HepG2 (cell line): ENCODE measurements around the gene TK1. TPM values are rescaled to one million over a fixed set of nuclear protein-coding genes. Genes with fewer than 3 reads are reported as not detected.

Source experiments
- CEBPG ChIP-seq: IDR thresholded peaks from 2 replicates; pipeline ENCODE4 v1.6.1; 2016
- CREM ChIP-seq, 2 experiments: sonication (generic) in 1 of 2; formaldehyde crosslinking in 1 of 2; IDR thresholded peaks; 2 replicates each; pipeline versions ENCODE4 v1.4.0 to v1.6.1; 2016 to 2020; ENCODE audit warnings: antibody characterized with exemption in 1 of 2, mild to moderate bottlenecking in 1 of 2, missing genetic modification reagents in 1 of 2
- GABPB1 ChIP-seq: IDR thresholded peaks from 2 replicates; pipeline ENCODE4 v1.6.1; 2016; ENCODE audit warnings: mild to moderate bottlenecking, missing genetic modification reagents, moderate library complexity, missing compliant biosample characterization
- HNF1A ChIP-seq, 2 experiments: sonication (generic) in 1 of 2; formaldehyde crosslinking in 1 of 2; IDR thresholded peaks; 2 replicates each; pipeline versions ENCODE4 v1.4.0 to v1.6.1; 2016 to 2020; ENCODE audit warnings: borderline replicate concordance in 1 of 2, low read depth in 1 of 2, mild to moderate bottlenecking in 1 of 2, missing genetic modification reagents in 1 of 2
- MTA1 ChIP-seq: sonication (generic); formaldehyde crosslinking; IDR thresholded peaks from 2 replicates; pipeline ENCODE4 v1.4.0; 2020; ENCODE audit warnings: missing genetic modification reagents, mild to moderate bottlenecking, borderline replicate concordance
- NR2F6 ChIP-seq, 2 experiments: IDR thresholded peaks; 2 replicates each; pipeline ENCODE4 v1.6.1; 2016; ENCODE audit warnings: antibody characterized with exemption in 1 of 2, mild to moderate bottlenecking in 1 of 2
- NRL ChIP-seq: sonication (generic); formaldehyde crosslinking; IDR thresholded peaks from 2 replicates; pipeline ENCODE4 v1.5.0; 2020; ENCODE audit warnings: missing genetic modification reagents, mild to moderate bottlenecking, moderate library complexity, borderline replicate concordance
- RELA ChIP-seq: sonication (generic); formaldehyde crosslinking; IDR thresholded peaks from 2 replicates; pipeline ENCODE4 v1.4.0; 2020; ENCODE audit warnings: missing genetic modification reagents
- TFDP2 ChIP-seq: sonication (generic); formaldehyde crosslinking; IDR thresholded peaks from 2 replicates; pipeline ENCODE4 v1.4.0; 2020; ENCODE audit warnings: missing genetic modification reagents
- ZEB1 ChIP-seq: IDR thresholded peaks from 2 replicates; pipeline ENCODE4 v1.6.1; 2012; ENCODE audit warnings: mild to moderate bottlenecking, low read depth, inconsistent platforms; ENCODE audit not compliant: insufficient replicate concordance
- ZFP37 ChIP-seq: sonication (generic); formaldehyde crosslinking; IDR thresholded peaks from 2 replicates; pipeline ENCODE4 v1.4.0; 2020; ENCODE audit warnings: missing genetic modification reagents, borderline replicate concordance
- ZFYVE20 ChIP-seq: sonication (generic); formaldehyde crosslinking; IDR thresholded peaks from 2 replicates; pipeline ENCODE4 v1.8.0; 2023; ENCODE audit warnings: low read depth, mild to moderate bottlenecking, moderate library complexity, missing genetic modification reagents, borderline replicate concordance
- ZGPAT ChIP-seq: IDR thresholded peaks from 2 replicates; pipeline ENCODE4 v1.6.1; 2016; ENCODE audit warnings: mild to moderate bottlenecking
- ZNF12 ChIP-seq: sonication (generic); formaldehyde crosslinking; IDR thresholded peaks from 2 replicates; pipeline ENCODE4 v1.5.0; 2020; ENCODE audit warnings: missing genetic modification reagents
- ZNF550 ChIP-seq: sonication (generic); formaldehyde crosslinking; IDR thresholded peaks from 2 replicates; pipeline ENCODE4 v1.4.0; 2020; ENCODE audit warnings: mild to moderate bottlenecking, missing genetic modification reagents, borderline replicate concordance
- ZNF614 ChIP-seq: IDR thresholded peaks from 2 replicates; pipeline ENCODE4 v1.6.1; 2018; ENCODE audit warnings: missing biosample characterization, missing genetic modification reagents, inconsistent platforms, borderline replicate concordance
- ZNF672 ChIP-seq: sonication (generic); formaldehyde crosslinking; IDR thresholded peaks from 2 replicates; pipeline ENCODE4 v1.8.1; 2022; ENCODE audit warnings: missing genetic modification reagents
- ZNF770 ChIP-seq: sonication (generic); formaldehyde crosslinking; IDR thresholded peaks from 2 replicates; pipeline ENCODE4 v1.5.0; 2020; ENCODE audit warnings: mild to moderate bottlenecking, missing genetic modification reagents
- polyA plus RNA-seq, 8 experiments: library from polyadenylated mRNA; depleted of rRNA in 3 of 8; stranded (reverse) in 7 of 8; unstranded in 1 of 8; fragments of >200 nt; fragmentation: Illumina TruSeq in 4 of 8; extraction: Trizol in 4 of 8; gene quantifications; 2 replicates each; pipeline versions ENCODE4 v1.2.1 to v1.2.3, GENCODE V29; 2011 to 2016; ENCODE audit warnings: low read depth in 4 of 8, missing spikeins in 1 of 8, mixed read lengths in 1 of 8; ENCODE audit not compliant: insufficient read depth in 1 of 8
- total RNA-seq, 5 experiments: library from RNA; depleted of rRNA; stranded (reverse); fragments of >200 nt; fragmentation: Illumina TruSeq; extraction: Trizol; gene quantifications; 2 replicates each; pipeline ENCODE4 v1.2.3, GENCODE V29; 2016; ENCODE audit warnings: low read depth in 1 of 5

The TK1 gene
- total and polyA plus RNA-seq, 2 of the 13 experiments (the other 11 are each of a cell fraction or from before 2014, with no cell fraction given) = 45.0 to 96.0 TPM

GRCh38 chr17:78127239-78127887 lies 59.5 kb downstream of the TK1 start (continued):
- TF ChIP-seq ZNF770 (CRISPR knock-in tag) = peak; percentile 32; the same call in 1 of the 2 replicates
- TF ChIP-seq ZNF12 (CRISPR knock-in tag) = peak; percentile 41; the same call in 1 of the 2 replicates
- TF ChIP-seq ZNF672 (CRISPR knock-in tag) = no peak
- no peak for TF ChIP-seq MTA1
- TF ChIP-seq ZNF550 = 0 out of 2 replicates have a peak, but pooled peaks have one; percentile 14
- peak; percentile 31; the same call in 1 of the 2 replicates for TF ChIP-seq NRL (CRISPR knock-in tag)
- TF ChIP-seq HNF1A (IDR thresholded peaks at IDR 0.05; ENCODE audit: low read depth) = no peak
- no peak; the same call in 1 of the 2 replicates for TF ChIP-seq HNF1A (CRISPR knock-in tag; IDR thresholded peaks at IDR 0.05; ENCODE audit: borderline replicate concordance)
- 0 out of 2 replicates have a peak, but pooled peaks have one; percentile 70 for TF ChIP-seq ZFYVE20 (CRISPR knock-in tag)
- TF ChIP-seq RELA = peak; percentile 79; the same call in 1 of the 2 replicates
- TF ChIP-seq ZEB1 = peak; percentile 12
- TF ChIP-seq ZGPAT (CRISPR knock-in tag) = peak; percentile 88
- peak; percentile 71 for TF ChIP-seq TFDP2
- peak; percentile 27; the same call in 1 of the 2 replicates for TF ChIP-seq CEBPG (CRISPR knock-in tag)
- peak; percentile 25; the same call in 1 of the 2 replicates for TF ChIP-seq ZNF614 (CRISPR knock-in tag)
- peak; percentile 90 for TF ChIP-seq GABPB1 (CRISPR knock-in tag)
- TF ChIP-seq ZFP37 (CRISPR knock-in tag) = 0 out of 2 replicates have a peak, but pooled peaks have one; percentile 38
- TF ChIP-seq CREM (IDR thresholded peaks at IDR 0.05) = peak; percentile 66; the same call in 1 of the 2 replicates
- TF ChIP-seq CREM (CRISPR knock-in tag; IDR thresholded peaks at IDR 0.05) = no peak
- TF ChIP-seq NR2F6 (IDR thresholded peaks at IDR 0.05) = peak; percentile 95
- peak; percentile 97 for TF ChIP-seq NR2F6 (CRISPR knock-in tag; IDR thresholded peaks at IDR 0.05)
